GM12864 (cell line): ENCODE measurements around the gene YPEL4.

Source experiments
- DNase-seq: peaks from one replicate; pipeline ENCODE4 v3.0.0-alpha.2; 2011; ENCODE audit warnings: low read depth
- H3K4me3 ChIP-seq: 2 replicates; pipeline ENCODE4 v1.5.1; 2011; ENCODE audit warnings: mild to moderate bottlenecking, low read depth, low read length, control low read depth
- TF ChIP-seq, protein P1 (sequence below): IDR thresholded peaks from 2 replicates; pipeline ENCODE4 v1.5.1; 2011; ENCODE audit warnings: low read depth, mild to moderate bottlenecking, moderate library complexity, low read length, control low read depth, inconsistent platforms; ENCODE audit errors: missing control alignments

Gene YPEL4

DNA sequence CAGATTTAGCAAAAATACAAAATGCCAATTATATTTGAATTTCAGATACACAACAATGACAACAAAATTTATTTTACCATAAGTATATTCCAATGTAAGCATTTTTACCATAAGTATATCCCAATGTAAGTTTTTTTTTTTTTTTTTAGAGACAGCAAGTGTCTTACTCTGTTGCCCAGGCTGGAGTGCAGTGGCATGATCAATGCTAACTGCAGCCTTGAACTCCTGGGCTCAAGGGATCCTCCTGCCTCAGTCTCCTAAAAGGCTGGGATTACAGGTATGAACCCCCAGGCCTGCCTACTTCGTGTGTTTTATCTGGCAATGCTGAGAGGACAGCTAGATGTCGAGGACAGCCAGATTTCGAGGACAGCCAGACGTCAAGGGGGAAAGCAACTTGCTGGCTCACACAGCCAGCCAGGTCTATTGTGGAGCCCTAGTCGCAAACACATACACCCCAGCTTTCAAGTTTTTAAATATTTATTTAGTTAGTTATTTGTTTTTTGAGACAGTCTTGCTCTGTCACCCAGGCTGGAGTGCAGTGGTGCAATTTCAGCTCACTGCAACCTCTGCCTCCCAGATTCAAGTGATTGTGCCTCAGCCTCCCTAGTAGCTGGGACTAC, 53.3 kb downstream of the YPEL4 start:
- TF ChIP-seq, protein P1, sequence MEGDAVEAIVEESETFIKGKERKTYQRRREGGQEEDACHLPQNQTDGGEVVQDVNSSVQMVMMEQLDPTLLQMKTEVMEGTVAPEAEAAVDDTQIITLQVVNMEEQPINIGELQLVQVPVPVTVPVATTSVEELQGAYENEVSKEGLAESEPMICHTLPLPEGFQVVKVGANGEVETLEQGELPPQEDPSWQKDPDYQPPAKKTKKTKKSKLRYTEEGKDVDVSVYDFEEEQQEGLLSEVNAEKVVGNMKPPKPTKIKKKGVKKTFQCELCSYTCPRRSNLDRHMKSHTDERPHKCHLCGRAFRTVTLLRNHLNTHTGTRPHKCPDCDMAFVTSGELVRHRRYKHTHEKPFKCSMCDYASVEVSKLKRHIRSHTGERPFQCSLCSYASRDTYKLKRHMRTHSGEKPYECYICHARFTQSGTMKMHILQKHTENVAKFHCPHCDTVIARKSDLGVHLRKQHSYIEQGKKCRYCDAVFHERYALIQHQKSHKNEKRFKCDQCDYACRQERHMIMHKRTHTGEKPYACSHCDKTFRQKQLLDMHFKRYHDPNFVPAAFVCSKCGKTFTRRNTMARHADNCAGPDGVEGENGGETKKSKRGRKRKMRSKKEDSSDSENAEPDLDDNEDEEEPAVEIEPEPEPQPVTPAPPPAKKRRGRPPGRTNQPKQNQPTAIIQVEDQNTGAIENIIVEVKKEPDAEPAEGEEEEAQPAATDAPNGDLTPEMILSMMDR, result no peak
- DNase-seq, result no peak
- no peak overlapping the region for H3K4me3 ChIP-seq
